ENCODE data around the gene RIMOC1.

DNA sequence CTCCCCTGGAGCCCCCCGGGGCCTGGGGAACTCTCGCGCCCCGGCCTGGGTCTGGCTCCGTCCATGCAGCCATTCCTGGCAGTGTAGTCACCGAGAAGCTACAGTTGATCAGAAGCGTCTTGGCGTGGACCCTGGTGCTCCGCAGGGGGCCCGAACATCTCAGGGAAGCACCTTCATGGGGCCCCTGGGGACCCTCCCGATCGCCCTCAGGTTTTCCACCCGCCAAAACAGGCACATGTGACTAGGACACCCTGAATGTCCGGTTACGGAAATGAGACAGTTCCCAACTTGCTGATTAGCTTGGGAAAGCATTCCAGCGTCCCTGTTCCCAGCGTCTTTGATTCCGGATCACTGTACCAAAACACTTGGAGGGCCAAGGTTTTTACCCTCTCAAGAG, 21.4 kb downstream of the RIMOC1 start:
- TF ChIP-seq, protein P1, sequence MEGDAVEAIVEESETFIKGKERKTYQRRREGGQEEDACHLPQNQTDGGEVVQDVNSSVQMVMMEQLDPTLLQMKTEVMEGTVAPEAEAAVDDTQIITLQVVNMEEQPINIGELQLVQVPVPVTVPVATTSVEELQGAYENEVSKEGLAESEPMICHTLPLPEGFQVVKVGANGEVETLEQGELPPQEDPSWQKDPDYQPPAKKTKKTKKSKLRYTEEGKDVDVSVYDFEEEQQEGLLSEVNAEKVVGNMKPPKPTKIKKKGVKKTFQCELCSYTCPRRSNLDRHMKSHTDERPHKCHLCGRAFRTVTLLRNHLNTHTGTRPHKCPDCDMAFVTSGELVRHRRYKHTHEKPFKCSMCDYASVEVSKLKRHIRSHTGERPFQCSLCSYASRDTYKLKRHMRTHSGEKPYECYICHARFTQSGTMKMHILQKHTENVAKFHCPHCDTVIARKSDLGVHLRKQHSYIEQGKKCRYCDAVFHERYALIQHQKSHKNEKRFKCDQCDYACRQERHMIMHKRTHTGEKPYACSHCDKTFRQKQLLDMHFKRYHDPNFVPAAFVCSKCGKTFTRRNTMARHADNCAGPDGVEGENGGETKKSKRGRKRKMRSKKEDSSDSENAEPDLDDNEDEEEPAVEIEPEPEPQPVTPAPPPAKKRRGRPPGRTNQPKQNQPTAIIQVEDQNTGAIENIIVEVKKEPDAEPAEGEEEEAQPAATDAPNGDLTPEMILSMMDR (IDR thresholded peaks at IDR 0.05; ENCODE audit: low read length), result no peak
- TF ChIP-seq EZH2 (IDR thresholded peaks at IDR 0.05; ENCODE audit: borderline replicate concordance, low read length), result no peak

Measured in OCI-LY1 (cell line).